Calu3 (cell line): ENCODE data around the gene SKIL. TPM values are rescaled to one million over a fixed set of nuclear protein-coding genes. Genes with fewer than 3 reads are reported as not detected.

Experiments
- BruUV-seq: library from RNA; stranded (reverse); fragments of 400-500 nt; replicated peaks from 2 replicates; lab custom pipeline; 2021; lab: Mats Ljungman, UMichigan
- CTCF ChIA-PET: fragments of 300-600 bp; sonication (Branson Sonifier 250); formaldehyde crosslinking; loops from one replicate; lab custom pipeline; 2022; ENCODE audit warnings: antibody characterized with exemption; lab: Charles Lee
- DNase-seq: peaks from one replicate; pipeline ENCODE4 v3.0.0; 2022
- H3K27ac Mint-ChIP-seq: one replicate; pipeline ENCODE4 v1.8.0; 2022; ENCODE audit warnings: mixed read lengths; ENCODE audit not compliant: unreplicated experiment
- H3K27me3 Mint-ChIP-seq: one replicate; pipeline ENCODE4 v1.8.0; 2022; ENCODE audit warnings: mixed read lengths; ENCODE audit not compliant: unreplicated experiment
- H3K36me3 Mint-ChIP-seq: one replicate; pipeline ENCODE4 v1.8.0; 2022; ENCODE audit warnings: mild to moderate bottlenecking, moderate library complexity, mixed read lengths; ENCODE audit not compliant: insufficient read depth, unreplicated experiment
- H3K4me1 Mint-ChIP-seq: one replicate; pipeline ENCODE4 v1.8.0; 2022; ENCODE audit warnings: mild to moderate bottlenecking, low read depth, mixed read lengths; ENCODE audit not compliant: unreplicated experiment
- H3K4me3 Mint-ChIP-seq: one replicate; pipeline ENCODE4 v1.8.0; 2022; ENCODE audit warnings: mild to moderate bottlenecking, low read depth, moderate library complexity, mixed read lengths; ENCODE audit not compliant: unreplicated experiment
- H3K9me3 Mint-ChIP-seq: one replicate; pipeline ENCODE4 v1.8.0; 2022; ENCODE audit warnings: low read depth, mixed read lengths; ENCODE audit not compliant: unreplicated experiment
- CTCF ChIP-seq: fragments of 200-600 bp; IDR thresholded peaks from one replicate; pipeline ENCODE4 v1.8.0; 2022; ENCODE audit warnings: antibody characterized with exemption; ENCODE audit not compliant: unreplicated experiment
- intact Hi-C: fragments of 100-400 bp; cut with micrococcal nuclease; formaldehyde crosslinking; loops from one replicate; pipeline ENCODE4 v1.10.0; 2022; ENCODE audit not compliant: unreplicated experiment
- total RNA-seq: library from RNA; stranded (reverse); gene quantifications from 2 replicates; pipeline ENCODE4 v1.2.3, GENCODE V29; 2022

SKIL gene
- total RNA-seq, 1 experiment from 2014 or later, result 265 TPM

GRCh38 chr3:170358042-170359010 lies 811 bp downstream of the SKIL start:
- Mint-ChIP-seq H3K27ac (peak overlapping the region; percentile 99), H3K27me3 (no peaks in the 10 kb centered on the region), H3K4me3 (peak overlapping the region; percentile 98), H3K36me3 (peaks cover 81% of the 10 kb centered on the region), H3K9me3 (peaks cover 2% of the 10 kb centered on the region), H3K4me1 (peaks cover 59% of the 10 kb centered on the region)
- BruUV-seq, result TSS peak; percentile 47
- TF ChIP-seq CTCF, result peak; percentile 86
- CTCF ChIA-PET, result interaction anchor here (0.6 to 2.7 kb wide), 6 partner anchors 24 to 339 kb away, joined by 3 to 24 read pairs (median 6); no protein-coding TSS in a partner anchor
- peak; percentile 98 for DNase-seq
- intact Hi-C loops, result loop anchor here (1.0 to 2.0 kb wide), 3 partner anchors 28 to 48 kb away; no protein-coding TSS in a partner anchor

- peak overlapping the region; percentile 99 for H3K27ac Mint-ChIP-seq
- H3K4me3 Mint-ChIP-seq, result peak overlapping the region; percentile 98
- no peak for DNase-seq
- intact Hi-C loops, result loop anchor here (2.0 kb wide), 2 partner anchors 28 to 38 kb away; no protein-coding TSS in a partner anchor
- H3K27me3 Mint-ChIP-seq, result no peaks in the 10 kb centered on the region
- H3K4me1 Mint-ChIP-seq, result peaks cover 57% of the 10 kb centered on the region
- peaks cover 2% of the 10 kb centered on the region for H3K9me3 Mint-ChIP-seq
- no TSS peak for BruUV-seq
- CTCF ChIA-PET, result interaction anchor here (0.8 to 1.0 kb wide), 2 partner anchors 38 to 51 kb away, joined by 3 read pairs; no protein-coding TSS in a partner anchor
- H3K36me3 Mint-ChIP-seq, result peaks cover 90% of the 10 kb centered on the region
- no peak for TF ChIP-seq CTCF
These were observed 1.7 kb downstream of the SKIL start for GRCh38 chr3:170359178-170359704.

GRCh38 chr3:170360466-170360865 lies 3.0 kb downstream of the SKIL start:
- CTCF ChIA-PET, result no interaction called here
- intact Hi-C loops, result no loop called here
- no peak for TF ChIP-seq CTCF
- Mint-ChIP-seq H3K27me3 (no peaks in the 10 kb centered on the region), H3K4me1 (peaks cover 54% of the 10 kb centered on the region), H3K9me3 (peaks cover 2% of the 10 kb centered on the region), H3K27ac (peak overlapping the region; percentile 99), H3K4me3 (peak overlapping the region; percentile 98), H3K36me3 (peaks cover 98% of the 10 kb centered on the region)
- no TSS peak for BruUV-seq
- no peak for DNase-seq

GRCh38 chr3:170360916-170361315 lies 3.4 kb downstream of the SKIL start:
- BruUV-seq, result no TSS peak
- Mint-ChIP-seq H3K4me3 (peak overlapping the region; percentile 98), H3K27ac (peak overlapping the region; percentile 99), H3K36me3 (peaks cover 98% of the 10 kb centered on the region), H3K4me1 (peaks cover 49% of the 10 kb centered on the region), H3K9me3 (peaks cover 2% of the 10 kb centered on the region), H3K27me3 (no peaks in the 10 kb centered on the region)
- no peak for TF ChIP-seq CTCF
- CTCF ChIA-PET, result interaction anchor here (0.6 kb wide), 1 partner anchor 51 kb away, joined by 3 read pairs; no protein-coding TSS in a partner anchor
- intact Hi-C loops, result no loop called here
- no peak for DNase-seq
